Measurements from ENCODE around the gene PARK7.

DNA sequence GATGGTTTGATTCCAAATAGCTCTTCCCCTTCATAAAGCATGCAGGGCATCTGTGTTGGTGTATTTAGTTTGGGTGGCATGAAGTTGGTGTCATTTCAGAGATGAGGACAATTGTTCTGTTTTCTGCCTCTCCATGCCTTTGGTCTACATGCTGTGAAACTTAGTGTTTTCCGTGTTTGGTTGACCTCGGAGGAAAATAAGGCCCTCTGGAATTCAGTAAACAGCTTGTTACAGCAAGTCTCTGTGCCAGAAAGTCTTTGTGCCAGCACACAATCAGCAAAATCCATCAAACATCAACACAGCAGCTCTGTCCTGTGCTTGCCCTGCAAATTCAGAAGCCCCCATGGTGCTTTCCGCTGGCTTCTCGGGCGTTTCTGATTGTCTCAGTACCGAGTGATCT is 9.5 kb downstream of the PARK7 start:
- TF ChIP-seq EP300 (IDR thresholded peaks at IDR 0.05) (peak; percentile 25 to 79), POLR2A (IDR thresholded peaks at IDR 0.05) (no peak)
